Liver (tissue), 9 donors: ENCODE data around the gene SIX4. TPM values are rescaled to one million over a fixed set of nuclear protein-coding genes. Genes with fewer than 3 reads are reported as not detected.

Experiments used
- DNase-seq: peaks from one replicate; pipeline ENCODE4 v3.0.0-alpha.2; 2017; ENCODE audit warnings: low spot score
- H3K27ac ChIP-seq, 2 donors: one replicate each; pipeline ENCODE4 v1.7.0; 2013; ENCODE audit warnings: inconsistent platforms in 2 of 2, low read length in 2 of 2, control low read depth in 1 of 2, low read depth in 1 of 2, mild to moderate bottlenecking in 1 of 2
- H3K27me3 ChIP-seq, 4 donors: one replicate each; pipeline versions ENCODE4 v1.6.1 to v1.7.0; 2013; ENCODE audit warnings: low read length in 3 of 4, inconsistent platforms in 1 of 4, mild to moderate bottlenecking in 1 of 4, moderate library complexity in 1 of 4; ENCODE audit not compliant: control insufficient read depth in 4 of 4, insufficient read depth in 4 of 4
- H3K36me3 ChIP-seq, 4 donors: one replicate each; pipeline versions ENCODE4 v1.6.1 to v1.7.0; 2013; ENCODE audit warnings: low read length in 3 of 4, mild to moderate bottlenecking in 3 of 4, low read depth in 1 of 4, moderate library complexity in 1 of 4; ENCODE audit not compliant: control insufficient read depth in 4 of 4, insufficient read depth in 3 of 4
- H3K4me1 ChIP-seq, 4 donors: one replicate each; pipeline versions ENCODE4 v1.6.1 to v1.7.0; 2013; ENCODE audit warnings: low read length in 3 of 4, mild to moderate bottlenecking in 3 of 4, moderate library complexity in 1 of 4; ENCODE audit not compliant: control insufficient read depth in 4 of 4, insufficient read depth in 4 of 4
- H3K4me3 ChIP-seq, 3 donors: one replicate each; pipeline versions ENCODE4 v1.6.1 to v1.7.0; 2013; ENCODE audit warnings: low read length in 3 of 3, control low read depth in 1 of 3, low read depth in 1 of 3, mild to moderate bottlenecking in 1 of 3
- H3K9ac ChIP-seq, 2 donors: one replicate each; pipeline ENCODE4 v1.7.0; 2013; ENCODE audit warnings: low read length in 2 of 2, mild to moderate bottlenecking in 2 of 2, moderate library complexity in 2 of 2, control low read depth in 1 of 2, low read depth in 1 of 2
- H3K9me3 ChIP-seq, 4 donors: one replicate each; pipeline versions ENCODE4 v1.6.1 to v1.7.0; 2013; ENCODE audit warnings: low read length in 3 of 4; ENCODE audit not compliant: control insufficient read depth in 4 of 4
- ATF3 ChIP-seq: IDR thresholded peaks from 2 replicates; pipeline ENCODE4 v1.6.1; 2016; ENCODE audit warnings: antibody characterized with exemption
- CTCF ChIP-seq: fragments of 150-350 bp; IDR thresholded peaks from 2 replicates; pipeline ENCODE4 v1.5.1; 2017; ENCODE audit warnings: improper control_type of control experiment, low read depth, low read length; ENCODE audit not compliant: missing input control
- EGR1 ChIP-seq, 2 donors: IDR thresholded peaks; 2 replicates each; pipeline ENCODE4 v1.6.1; 2016 to 2018; ENCODE audit warnings: antibody characterized with exemption in 2 of 2, low read depth in 2 of 2
- FOXA1 ChIP-seq: IDR thresholded peaks from 2 replicates; pipeline ENCODE4 v1.6.1; 2016; ENCODE audit warnings: antibody characterized with exemption
- GABPA ChIP-seq, 2 donors: IDR thresholded peaks in 1 of 2; conservative IDR thresholded peaks in 1 of 2; 2 replicates each; pipeline ENCODE4 v1.6.1; 2016; ENCODE audit warnings: antibody characterized with exemption in 2 of 2, mild to moderate bottlenecking in 1 of 2, moderate library complexity in 1 of 2
- HNF4A ChIP-seq, 2 donors: conservative IDR thresholded peaks; 2 replicates each; pipeline ENCODE4 v1.6.1; 2016; ENCODE audit warnings: antibody characterized with exemption in 2 of 2, mild to moderate bottlenecking in 2 of 2
- HNF4G ChIP-seq: IDR thresholded peaks from 2 replicates; pipeline ENCODE4 v1.6.1; 2016; ENCODE audit warnings: antibody characterized with exemption
- JUND ChIP-seq, 2 donors: IDR thresholded peaks; 2 replicates each; pipeline ENCODE4 v1.6.1; 2016; ENCODE audit warnings: antibody characterized with exemption in 2 of 2
- MAX ChIP-seq: IDR thresholded peaks from 2 replicates; pipeline ENCODE4 v1.6.1; 2016; ENCODE audit warnings: antibody characterized with exemption
- NR2F2 ChIP-seq: IDR thresholded peaks from 2 replicates; pipeline ENCODE4 v1.6.1; 2016; ENCODE audit warnings: antibody characterized with exemption
- RAD21 ChIP-seq, 2 donors: IDR thresholded peaks; 2 replicates each; pipeline ENCODE4 v1.6.1; 2016; ENCODE audit warnings: antibody characterized with exemption in 2 of 2, mild to moderate bottlenecking in 2 of 2
- REST ChIP-seq: IDR thresholded peaks from 2 replicates; pipeline ENCODE4 v1.6.1; 2016; ENCODE audit warnings: antibody characterized with exemption, mild to moderate bottlenecking
- RXRA ChIP-seq, 2 donors: IDR thresholded peaks; 2 replicates each; pipeline ENCODE4 v1.6.1; 2017 to 2018; ENCODE audit warnings: antibody characterized with exemption in 2 of 2, mild to moderate bottlenecking in 1 of 2
- SP1 ChIP-seq: IDR thresholded peaks from 2 replicates; pipeline ENCODE4 v1.6.1; 2018; ENCODE audit warnings: antibody characterized with exemption, mild to moderate bottlenecking
- TAF1 ChIP-seq: conservative IDR thresholded peaks from 2 replicates; pipeline ENCODE4 v1.6.1; 2016; ENCODE audit warnings: antibody characterized with exemption, mild to moderate bottlenecking
- YY1 ChIP-seq: IDR thresholded peaks from 2 replicates; pipeline ENCODE4 v1.6.1; 2016; ENCODE audit warnings: antibody characterized with exemption, mild to moderate bottlenecking
- ZBTB33 ChIP-seq: IDR thresholded peaks from 2 replicates; pipeline ENCODE4 v1.6.1; 2016; ENCODE audit warnings: antibody characterized with exemption
- WGBS: extraction: QIAGEN DNeasy Blood & Tissue Kit; methylation state at CpG from one replicate; pipeline ENCODE4 v1.1.7; 2013; 5-methylcytosine and 5-hydroxymethylcytosine counted together
- polyA plus RNA-seq, 2 donors: library from polyadenylated mRNA; stranded (reverse) in 1 of 2; unstranded in 1 of 2; fragments of 200-250 nt in 1 of 2; fragments of >200 nt in 1 of 2; fragmentation: Nextera tagmentation in 1 of 2; extraction: Ambion mirVana in 1 of 2; gene quantifications; one replicate each; pipeline versions ENCODE4 v1.2.1 to v1.2.3, GENCODE V29; 2013 to 2015
- total RNA-seq, 2 donors: library from RNA; depleted of rRNA; stranded (reverse); fragments of >200 nt; gene quantifications; one replicate each; pipeline ENCODE4 v1.2.3, GENCODE V29; 2014
- donor health status: healthy.
- donor health status: healthy.
- donor health status: healthy.
- donor health status: healthy.
- donor health status: healthy.

Gene SIX4
- total and polyA plus RNA-seq, 4 donors, result 0.08 to 0.93 (median 0.13) TPM

GRCh38 chr14:60738843-60739508, 14.8 kb upstream of the SIX4 start:
- TF ChIP-seq MAX, result no peak
- Histone ChIP-seq H3K27ac (no peak overlapping the region), H3K36me3 (no peaks in the 10 kb centered on the region), H3K9ac (no peak overlapping the region), H3K4me1 (peaks cover 4 to 18% (median 11%) of the 10 kb centered on the region in 4 donors), H3K4me3 (no peak overlapping the region), H3K27me3 (no peaks in the 10 kb centered on the region), H3K9me3 (no peaks in the 10 kb centered on the region)
- no peak for DNase-seq
- 82% methylated on average over 4 of the region's 4 CpGs for WGBS

GRCh38 chr14:60736494-60736893, 12.3 kb upstream of the SIX4 start:
- WGBS, result 46% methylated on average over 4 of the region's 4 CpGs
- no peak overlapping the region for H3K4me3 ChIP-seq
- H3K36me3 ChIP-seq, result no peaks in the 10 kb centered on the region
- DNase-seq, result no peak
- H3K4me1 ChIP-seq, result peaks cover 4 to 18% (median 11%) of the 10 kb centered on the region in 4 donors
- no peak for TF ChIP-seq FOXA1
- no peak for TF ChIP-seq EGR1 (IDR thresholded peaks at IDR 0.05; ENCODE audit: low read depth in 2 of 2)
- TF ChIP-seq RXRA (IDR thresholded peaks at IDR 0.05), result no peak
- no peak for TF ChIP-seq HNF4G
- no peak for TF ChIP-seq REST
- no peak for TF ChIP-seq ZBTB33
- no peak for TF ChIP-seq TAF1
- TF ChIP-seq SP1, result no peak
- no peak for TF ChIP-seq RAD21 (IDR thresholded peaks at IDR 0.05)
- TF ChIP-seq ATF3, result no peak
- TF ChIP-seq CTCF, result no peak
- no peak for TF ChIP-seq MAX
- TF ChIP-seq GABPA (IDR thresholded peaks at IDR 0.05 in 1 of 2, conservative IDR thresholded peaks at IDR 0.05 in 1 of 2), result no peak
- TF ChIP-seq JUND (IDR thresholded peaks at IDR 0.05), result no peak
- TF ChIP-seq HNF4A (conservative IDR thresholded peaks at IDR 0.05), result no peak
- TF ChIP-seq YY1, result no peak
- TF ChIP-seq NR2F2, result no peak
- H3K9me3 ChIP-seq, result no peaks in the 10 kb centered on the region
- H3K27me3 ChIP-seq, result no peaks in the 10 kb centered on the region
- H3K9ac ChIP-seq, result no peak overlapping the region
- no peak overlapping the region for H3K27ac ChIP-seq
